Stimulated activated CD8-positive, alpha-beta memory T cell treated with anti-CD3 and anti-CD28 coated beads, Interleukin-15, amount 100 ng/mL, for 24 hours (primary cell): ENCODE measurements around the gene LARP4B.

ENCODE experiments used
- DNase-seq: peaks from one replicate; pipeline ENCODE4 v3.0.0-alpha.2; 2020; ENCODE audit warnings: low read depth

LARP4B gene

DNA sequence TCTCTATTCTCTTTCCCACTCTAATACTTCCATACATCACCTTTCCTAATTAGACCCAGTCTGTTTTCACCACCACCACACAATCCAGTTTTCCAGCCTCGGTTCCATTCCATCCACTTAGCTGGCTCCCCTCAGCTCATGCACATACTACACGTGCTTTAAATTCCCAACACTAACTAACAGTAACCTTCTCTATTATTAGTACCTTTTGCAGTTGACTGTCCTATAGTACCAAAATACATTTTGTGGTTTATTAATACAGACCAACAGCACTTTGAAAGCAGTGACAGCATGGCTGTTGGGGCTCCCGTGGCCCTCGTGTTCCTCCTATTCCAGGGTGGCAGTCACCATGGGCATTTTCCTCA is 64.9 kb downstream of the LARP4B start:
- DNase-seq = no peak

- DNase-seq = no peak
Observed at GRCh38 chr10:865924-866576, 65.5 kb downstream of the LARP4B start.

DNA sequence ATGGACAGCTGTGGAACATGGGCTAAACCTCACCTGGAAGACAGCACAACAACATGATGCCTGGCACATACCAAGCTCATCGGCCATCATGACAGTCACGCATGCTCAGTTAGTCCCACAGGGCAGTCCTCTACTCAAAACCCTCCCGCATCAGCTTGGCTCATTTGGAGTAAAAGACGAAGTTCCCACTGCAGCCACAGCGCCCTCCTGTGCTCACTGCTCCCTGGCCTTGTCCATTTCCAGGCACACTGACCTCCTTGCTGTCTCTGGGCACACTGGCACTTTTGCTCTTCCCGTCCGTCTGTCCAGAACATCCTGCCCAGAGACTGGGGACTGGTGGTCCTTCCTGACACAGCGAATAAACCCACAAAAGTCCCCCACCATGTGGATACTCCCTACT is 66.2 kb downstream of the LARP4B start:
- no peak for DNase-seq

GRCh38 chr10:860519-860918 is 71.0 kb downstream of the LARP4B start:
- DNase-seq = no peak

DNA sequence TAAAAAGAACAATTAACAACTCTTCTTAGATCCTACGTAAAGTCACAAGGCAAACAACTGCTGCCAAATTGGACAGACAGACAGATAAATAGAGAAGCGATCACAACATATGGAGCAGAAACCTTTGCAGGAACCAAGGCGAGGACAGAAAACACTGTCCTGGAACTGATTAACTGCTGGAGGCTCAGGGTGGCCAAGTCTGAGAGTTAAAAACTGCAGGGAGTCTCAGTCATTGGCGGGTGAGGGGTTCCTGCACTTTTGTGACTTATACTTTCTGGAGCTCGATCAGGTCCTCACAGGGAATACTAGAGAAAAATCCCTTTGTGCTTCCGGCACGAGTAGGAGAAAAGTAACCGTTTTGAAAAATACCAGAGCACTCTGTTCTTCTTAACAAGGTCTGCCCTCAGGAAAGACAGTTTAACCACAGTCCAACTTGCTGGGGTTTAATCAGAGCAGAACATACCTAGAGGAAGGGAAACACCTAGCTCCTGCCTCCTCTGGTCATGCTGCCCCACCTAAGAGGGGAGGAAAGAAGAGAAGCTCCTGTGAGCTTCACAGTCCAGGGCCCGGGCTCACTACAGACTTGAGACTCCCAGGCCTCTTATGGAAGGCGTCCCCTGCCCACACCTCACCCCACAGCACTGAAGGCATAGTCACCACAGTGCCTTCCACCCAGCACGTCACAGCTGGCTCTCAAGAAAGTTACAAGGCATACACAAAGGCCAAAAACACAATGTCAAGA is 74.9 kb downstream of the LARP4B start:
- DNase-seq = no peak

DNA sequence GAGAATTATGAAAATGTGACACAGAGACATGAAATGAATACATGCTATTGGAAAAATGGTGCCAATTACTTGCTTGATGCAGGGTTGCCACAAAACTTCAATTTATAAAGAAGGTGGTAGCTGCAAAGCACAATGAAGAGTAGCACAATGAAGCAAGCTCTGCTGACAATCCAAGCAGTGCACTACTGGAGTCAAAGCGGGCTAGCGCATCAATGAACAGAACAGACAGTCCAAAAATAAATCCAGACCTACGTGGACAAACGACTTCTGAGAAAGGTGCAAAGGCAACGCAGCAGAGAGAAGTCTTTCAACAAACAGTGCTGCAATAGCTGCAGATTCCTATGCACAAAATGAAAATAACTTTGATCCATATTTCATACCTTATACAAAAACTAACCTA is 75.8 kb downstream of the LARP4B start:
- DNase-seq = no peak

DNA sequence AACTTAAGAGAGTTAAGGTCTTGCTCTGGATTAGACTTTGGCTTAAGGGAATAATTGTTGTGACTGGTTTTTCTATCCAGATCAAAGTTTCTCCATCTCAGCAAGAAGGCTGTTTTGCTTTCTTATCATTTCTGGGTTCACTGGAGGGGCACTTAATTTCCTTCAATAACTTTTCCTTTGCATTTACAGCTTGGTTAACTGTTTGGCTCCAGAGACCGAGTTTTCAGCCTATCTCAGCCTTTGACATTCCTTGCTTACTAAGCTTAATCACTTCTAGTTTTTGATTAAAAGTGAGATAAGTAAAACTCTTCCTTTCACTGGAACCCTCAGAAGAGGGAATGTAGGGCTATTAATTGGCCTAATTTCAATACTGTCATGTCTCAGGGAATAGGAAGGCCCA is 76.4 kb downstream of the LARP4B start:
- DNase-seq = no peak

DNA sequence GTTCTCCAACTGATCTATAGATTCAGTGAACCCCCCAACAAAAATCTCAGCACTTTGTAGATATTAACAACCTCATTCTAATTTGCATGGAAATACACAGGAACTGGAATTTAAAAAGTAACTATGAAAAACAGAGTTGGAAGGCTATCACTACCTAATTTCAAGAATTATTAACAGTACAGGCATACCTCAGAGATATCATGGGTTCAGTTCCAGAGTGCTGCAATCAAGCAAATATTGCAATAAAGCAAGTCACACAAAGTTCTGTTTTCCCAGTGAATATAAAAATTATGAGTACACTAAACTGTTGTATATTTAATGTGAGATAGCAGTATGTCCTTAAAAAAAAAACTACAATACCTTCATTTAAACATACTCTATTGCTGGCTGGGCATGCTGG is 78.5 kb downstream of the LARP4B start:
- no peak for DNase-seq

DNA sequence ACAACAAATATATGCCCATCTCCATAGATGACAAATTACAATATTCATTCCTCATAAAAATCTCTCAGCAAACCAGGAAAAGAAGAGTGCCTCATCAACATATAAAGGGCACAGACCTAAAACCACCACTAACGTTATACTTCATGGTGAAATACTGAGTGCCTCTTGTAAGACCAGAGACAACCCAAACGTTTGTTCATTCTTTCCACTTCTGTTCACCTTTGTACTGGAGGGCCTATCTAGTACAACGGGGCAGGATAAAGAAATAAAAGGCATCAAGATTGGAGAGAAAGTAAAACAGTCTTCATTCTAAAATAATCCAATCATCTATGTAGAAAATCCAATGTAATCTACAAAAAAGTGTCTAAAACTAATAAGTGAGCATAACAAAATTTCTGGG is 79.1 kb downstream of the LARP4B start:
- DNase-seq = no peak

GRCh38 chr10:851901-852300 is 79.6 kb downstream of the LARP4B start:
- DNase-seq = no peak

- DNase-seq = no peak
Observed at GRCh38 chr10:850093-850492, 81.4 kb downstream of the LARP4B start.

- DNase-seq = no peak
Observed at GRCh38 chr10:847868-848267, 83.6 kb downstream of the LARP4B start.

- no peak for DNase-seq
Observed at GRCh38 chr10:846126-846685, 85.3 kb downstream of the LARP4B start.

DNA sequence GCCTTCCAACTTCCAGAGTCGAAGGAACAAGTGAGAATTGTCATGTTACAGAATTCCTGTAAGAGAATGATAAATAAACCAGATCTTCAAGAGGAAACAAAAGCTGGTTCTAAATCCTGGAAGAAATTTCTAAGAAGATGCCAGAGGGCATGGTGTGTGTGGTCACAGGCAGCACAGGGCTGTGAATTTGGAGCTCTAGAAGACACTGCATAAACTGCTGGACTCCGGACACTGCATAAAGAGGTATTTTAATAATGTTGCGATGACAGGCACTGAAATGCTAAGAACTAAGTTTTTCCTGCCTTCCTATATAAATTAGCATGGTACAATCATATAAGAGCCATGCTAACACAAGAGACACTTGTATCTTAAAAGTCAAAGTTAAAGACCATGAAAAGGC is 86.0 kb downstream of the LARP4B start:
- no peak for DNase-seq

GRCh38 chr10:844552-844951 is 87.0 kb downstream of the LARP4B start:
- no peak for DNase-seq

- DNase-seq = no peak
Observed at GRCh38 chr10:843703-844102, 87.8 kb downstream of the LARP4B start.

GRCh38 chr10:842795-843194 is 88.7 kb downstream of the LARP4B start:
- DNase-seq = no peak

- DNase-seq = no peak
Observed at GRCh38 chr10:841535-841934, 90.0 kb downstream of the LARP4B start.

GRCh38 chr10:839550-840205 is 91.8 kb downstream of the LARP4B start:
- DNase-seq = no peak

- no peak for DNase-seq
Observed at GRCh38 chr10:836782-837181, 94.7 kb downstream of the LARP4B start.

DNA sequence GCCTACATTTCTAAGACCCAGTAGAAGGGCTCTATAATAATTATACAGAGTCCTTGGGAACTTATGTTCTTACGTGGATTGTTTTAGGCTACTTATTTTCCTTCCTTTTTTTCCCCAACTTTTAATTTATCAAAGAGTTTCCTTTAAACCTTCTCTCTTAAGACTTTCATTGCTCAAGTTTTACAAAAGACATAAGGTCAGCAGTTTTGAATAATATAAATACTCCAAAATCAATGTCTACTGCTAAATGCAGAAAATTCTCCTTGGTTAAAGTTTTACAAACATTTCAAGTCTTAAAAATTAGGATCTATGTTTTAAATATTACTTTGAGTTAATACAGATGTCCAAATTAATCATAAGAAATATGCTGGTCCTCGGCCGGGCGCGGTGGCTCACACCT is 97.0 kb downstream of the LARP4B start:
- DNase-seq = no peak

GRCh38 chr10:829241-829640 is 102.3 kb downstream of the LARP4B start:
- DNase-seq = no peak

- DNase-seq = no peak
Observed at GRCh38 chr10:828191-828590, 103.3 kb downstream of the LARP4B start.
